Trophoblast cell (in vitro differentiated cells and primary cell): ENCODE data around the gene RNU11.

Experiments
- DNase-seq, 2 donors: peaks; one replicate each; pipeline ENCODE4 v3.0.0-alpha.2; 2016
- H2AFZ ChIP-seq: 2 replicates; pipeline ENCODE4 v1.6.1; 2013; ENCODE audit warnings: low read length, moderate library complexity, mild to moderate bottlenecking; ENCODE audit not compliant: insufficient read depth, poor library complexity
- H2AK5ac ChIP-seq: 2 replicates; pipeline ENCODE4 v1.6.1; 2013; ENCODE audit warnings: mild to moderate bottlenecking, low read length
- H2BK120ac ChIP-seq: 2 replicates; pipeline ENCODE4 v1.6.1; 2013; ENCODE audit warnings: low read length, mild to moderate bottlenecking, moderate library complexity; ENCODE audit not compliant: insufficient read depth, poor library complexity
- H2BK12ac ChIP-seq: 2 replicates; pipeline ENCODE4 v1.6.1; 2013; ENCODE audit warnings: mild to moderate bottlenecking, low read length, moderate library complexity
- H2BK5ac ChIP-seq: 2 replicates; pipeline ENCODE4 v1.6.1; 2013; ENCODE audit warnings: low read length, low read depth, moderate library complexity, mild to moderate bottlenecking; ENCODE audit not compliant: poor library complexity
- H3K14ac ChIP-seq: 2 replicates; pipeline ENCODE4 v1.6.1; 2013; ENCODE audit warnings: mild to moderate bottlenecking, low read length
- H3K18ac ChIP-seq: 2 replicates; pipeline ENCODE4 v1.6.1; 2013; ENCODE audit warnings: mild to moderate bottlenecking, low read length
- H3K23ac ChIP-seq: 2 replicates; pipeline ENCODE4 v1.6.1; 2013; ENCODE audit warnings: low read length
- H3K27ac ChIP-seq: 2 replicates; pipeline ENCODE4 v1.5.1; 2013; ENCODE audit warnings: low read depth, mild to moderate bottlenecking, inconsistent platforms, low read length, moderate library complexity
- H3K27me3 ChIP-seq: 2 replicates; pipeline ENCODE4 v1.6.1; 2013; ENCODE audit warnings: inconsistent platforms, mild to moderate bottlenecking, low read length, moderate library complexity; ENCODE audit not compliant: insufficient read depth
- H3K36me3 ChIP-seq, 2 experiments: 1 replicate in 1 of 2; 2 replicates in 1 of 2; pipeline ENCODE4 v1.6.1; 2013; ENCODE audit warnings: low read length in 2 of 2, mild to moderate bottlenecking in 2 of 2, moderate library complexity in 1 of 2; ENCODE audit not compliant: insufficient read depth in 2 of 2, control insufficient read depth in 1 of 2
- H3K4ac ChIP-seq: 2 replicates; pipeline ENCODE4 v1.6.1; 2013; ENCODE audit warnings: low read depth, mild to moderate bottlenecking, low read length, moderate library complexity
- H3K4me1 ChIP-seq, 2 experiments: 1 replicate in 1 of 2; 2 replicates in 1 of 2; pipeline ENCODE4 v1.6.1; 2013; ENCODE audit warnings: low read length in 2 of 2, mild to moderate bottlenecking in 2 of 2, moderate library complexity in 1 of 2; ENCODE audit not compliant: insufficient read depth in 2 of 2, control insufficient read depth in 1 of 2
- H3K4me2 ChIP-seq: 2 replicates; pipeline ENCODE4 v1.6.1; 2013; ENCODE audit warnings: inconsistent platforms, mild to moderate bottlenecking, low read length, moderate library complexity
- H3K4me3 ChIP-seq: 2 replicates; pipeline ENCODE4 v1.5.1; 2013; ENCODE audit warnings: mild to moderate bottlenecking, low read depth, low read length, inconsistent platforms
- H3K79me1 ChIP-seq: one replicate; pipeline ENCODE4 v1.6.1; 2013; ENCODE audit warnings: low read length
- H3K79me2 ChIP-seq: 2 replicates; pipeline ENCODE4 v1.6.1; 2013; ENCODE audit warnings: low read length, mild to moderate bottlenecking; ENCODE audit not compliant: control insufficient read depth, insufficient read depth, poor library complexity
- H3K9ac ChIP-seq: 2 replicates; pipeline ENCODE4 v1.6.1; 2013; ENCODE audit warnings: mild to moderate bottlenecking, low read length
- H3K9me3 ChIP-seq: 2 replicates; pipeline ENCODE4 v1.6.1; 2013; ENCODE audit warnings: low read depth, mild to moderate bottlenecking, control low read depth, inconsistent platforms, low read length; ENCODE audit not compliant: insufficient read depth
- H4K12ac ChIP-seq: 2 replicates; pipeline ENCODE4 v1.6.1; 2013; ENCODE audit warnings: low read depth, mild to moderate bottlenecking, low read length, moderate library complexity
- H4K8ac ChIP-seq: 2 replicates; pipeline ENCODE4 v1.6.1; 2013; ENCODE audit warnings: low read depth, mild to moderate bottlenecking, low read length, moderate library complexity
- H4K91ac ChIP-seq: one replicate; pipeline ENCODE4 v1.6.1; 2013; ENCODE audit warnings: low read depth, mild to moderate bottlenecking, low read length, moderate library complexity
- WGBS: extraction: QIAGEN DNeasy Blood & Tissue Kit; methylation state at CpG from one replicate; pipeline ENCODE4 v1.1.7; 2013; ENCODE audit warnings: missing lambda C conversion rate; ENCODE audit not compliant: insufficient read length, insufficient coverage; ENCODE audit errors: extremely low coverage; 5-methylcytosine and 5-hydroxymethylcytosine counted together

Gene RNU11

DNA sequence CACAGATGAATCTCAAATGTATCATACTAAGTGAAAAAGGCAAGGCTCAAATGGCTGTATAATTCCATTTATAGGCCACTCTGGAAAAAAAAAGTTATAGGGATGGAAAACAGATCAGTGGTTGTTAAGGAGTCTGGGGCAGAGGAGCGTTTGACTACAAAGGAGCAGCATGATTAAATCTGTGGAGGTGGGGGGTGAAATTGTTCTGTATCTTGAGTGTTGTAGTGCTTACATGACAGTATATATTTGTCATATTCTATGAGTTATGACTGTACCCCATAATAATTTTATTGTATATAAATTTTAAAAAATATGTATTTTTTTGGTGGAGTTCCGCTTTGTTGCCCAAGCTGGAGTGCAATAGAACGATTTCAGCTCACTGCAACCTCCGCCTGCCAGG is 15.8 kb upstream of the RNU11 start:
- DNase-seq: no peak
- Histone ChIP-seq H3K4me2 (no peak overlapping the region), H3K9ac (no peak overlapping the region), H2AK5ac (no peak overlapping the region), H3K79me2 (no peaks in the 10 kb centered on the region), H3K36me3 (peaks cover 0 to 2% of the 10 kb centered on the region in 2 experiments), H3K4me3 (no peak overlapping the region), H2BK120ac (no peak overlapping the region), H3K14ac (no peak overlapping the region), H3K4ac (no peak overlapping the region), H3K27ac (no peak overlapping the region), H3K79me1 (no peaks in the 10 kb centered on the region), H4K12ac (no peak overlapping the region), H4K8ac (no peak overlapping the region), H4K91ac (no peak overlapping the region), H3K18ac (no peak overlapping the region), H2AFZ (no peak overlapping the region), H3K23ac (no peak overlapping the region), H3K9me3 (no peaks in the 10 kb centered on the region), H3K27me3 (no peaks in the 10 kb centered on the region), H2BK5ac (no peak overlapping the region), H2BK12ac (no peak overlapping the region), H3K4me1 (no peaks in the 10 kb centered on the region)
- no CpG with 5 or more reads among the region's 4 CpGs for WGBS

DNA sequence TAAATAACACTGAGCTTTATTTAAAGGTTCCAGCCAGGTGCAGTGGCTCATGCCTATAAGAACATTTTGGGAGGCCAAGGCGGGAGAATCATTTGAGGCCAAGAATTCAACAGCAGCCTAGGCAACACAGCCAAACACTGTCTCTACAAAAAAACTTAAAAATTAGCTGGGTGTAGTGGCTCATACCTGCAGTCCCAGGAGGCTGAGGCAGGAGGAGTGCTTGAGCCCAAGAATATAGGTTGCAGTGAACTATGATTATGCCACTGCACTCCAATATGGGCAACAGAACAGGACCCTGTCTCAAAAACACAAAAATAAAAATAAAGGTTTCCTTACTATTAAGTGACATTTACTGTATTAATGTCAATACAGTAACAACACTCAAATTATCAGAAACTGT is 7.6 kb upstream of the RNU11 start:
- peaks cover 5 to 7% of the 10 kb centered on the region in 2 experiments for H3K4me1 ChIP-seq
- no peak overlapping the region for H2BK12ac ChIP-seq
- no peaks in the 10 kb centered on the region for H3K27me3 ChIP-seq
- DNase-seq: peak in 1 of 2 donors; percentile 33
- WGBS: no CpG with 5 or more reads among the region's 1 CpG
- no peaks in the 10 kb centered on the region for H3K9me3 ChIP-seq
- H3K9ac ChIP-seq: no peak overlapping the region
- H3K27ac ChIP-seq: no peak overlapping the region
- no peak overlapping the region for H4K12ac ChIP-seq
- no peak overlapping the region for H2BK5ac ChIP-seq
- H4K91ac ChIP-seq: no peak overlapping the region
- peaks cover 10% of the 10 kb centered on the region for H3K79me2 ChIP-seq
- no peak overlapping the region for H2AK5ac ChIP-seq
- H3K4me2 ChIP-seq: no peak overlapping the region
- H3K4ac ChIP-seq: no peak overlapping the region
- H3K23ac ChIP-seq: no peak overlapping the region
- no peaks in the 10 kb centered on the region for H3K36me3 ChIP-seq
- H2BK120ac ChIP-seq: no peak overlapping the region
- no peak overlapping the region for H4K8ac ChIP-seq
- H2AFZ ChIP-seq: no peak overlapping the region
- no peak overlapping the region for H3K4me3 ChIP-seq
- peaks cover 11% of the 10 kb centered on the region for H3K79me1 ChIP-seq
- no peak overlapping the region for H3K14ac ChIP-seq
- no peak overlapping the region for H3K18ac ChIP-seq

DNA sequence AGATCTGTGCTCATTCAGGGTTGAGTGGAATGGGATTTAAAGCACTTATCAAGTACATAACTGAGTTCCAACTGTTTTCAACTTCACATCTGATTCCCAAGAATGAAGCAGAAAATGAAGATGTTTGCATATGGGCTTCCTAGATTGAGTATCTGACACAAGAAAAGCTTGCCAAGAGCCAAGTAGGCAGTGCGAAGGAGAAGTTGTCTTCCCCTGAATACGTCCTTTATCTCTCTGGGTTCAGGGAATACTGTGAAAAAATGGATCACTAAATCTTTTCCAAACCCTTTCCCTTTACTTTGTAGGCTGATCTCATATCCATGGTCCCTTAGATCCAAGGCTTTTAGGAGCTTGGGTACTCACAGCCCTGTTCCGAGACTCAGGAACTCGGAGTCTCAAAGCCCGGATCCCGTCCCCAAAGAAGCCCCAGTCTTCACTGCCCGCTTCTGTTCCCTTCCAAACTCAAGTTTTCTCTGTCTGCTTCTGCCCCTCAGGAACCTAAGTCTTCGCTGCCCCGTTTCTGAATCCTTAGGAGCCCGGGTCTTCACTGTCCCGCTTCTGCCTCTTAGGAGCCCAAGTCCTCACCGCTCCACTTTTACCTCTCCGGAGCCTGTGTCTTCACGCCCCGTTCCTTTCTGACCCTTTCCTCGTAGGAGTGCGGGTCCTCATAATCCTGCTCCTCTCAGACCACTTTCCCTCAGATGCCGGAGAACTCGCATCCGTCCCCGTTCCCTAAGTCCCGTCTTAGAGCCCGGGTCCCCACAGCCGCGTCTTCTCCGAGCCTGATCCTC is 6.1 kb upstream of the RNU11 start:
- Histone ChIP-seq H3K18ac (peak overlapping the region; percentile 97), H3K4me1 (peaks cover 5 to 8% of the 10 kb centered on the region in 2 experiments), H2AK5ac (peak overlapping the region; percentile 71), H3K79me2 (peaks cover 10% of the 10 kb centered on the region), H4K8ac (peak overlapping the region; percentile 98), H3K27ac (peak overlapping the region; percentile 88), H2BK12ac (peak overlapping the region; percentile 35), H2BK5ac (peak overlapping the region; percentile 88), H3K36me3 (no peaks in the 10 kb centered on the region), H3K27me3 (no peaks in the 10 kb centered on the region), H4K91ac (peak overlapping the region; percentile 79), H3K4me3 (peak overlapping the region; percentile 83), H3K79me1 (peaks cover 11% of the 10 kb centered on the region), H2AFZ (peak overlapping the region; percentile 93), H3K9ac (peak overlapping the region; percentile 86), H3K4me2 (peak overlapping the region; percentile 73), H3K9me3 (no peaks in the 10 kb centered on the region), H2BK120ac (peak overlapping the region; percentile 86), H3K4ac (peak overlapping the region; percentile 85), H3K14ac (peak overlapping the region; percentile 97), H3K23ac (no peak overlapping the region), H4K12ac (peak overlapping the region; percentile 95)
- DNase-seq: peak; percentile 4 to 34
- WGBS: no CpG with 5 or more reads among the region's 26 CpGs

DNA sequence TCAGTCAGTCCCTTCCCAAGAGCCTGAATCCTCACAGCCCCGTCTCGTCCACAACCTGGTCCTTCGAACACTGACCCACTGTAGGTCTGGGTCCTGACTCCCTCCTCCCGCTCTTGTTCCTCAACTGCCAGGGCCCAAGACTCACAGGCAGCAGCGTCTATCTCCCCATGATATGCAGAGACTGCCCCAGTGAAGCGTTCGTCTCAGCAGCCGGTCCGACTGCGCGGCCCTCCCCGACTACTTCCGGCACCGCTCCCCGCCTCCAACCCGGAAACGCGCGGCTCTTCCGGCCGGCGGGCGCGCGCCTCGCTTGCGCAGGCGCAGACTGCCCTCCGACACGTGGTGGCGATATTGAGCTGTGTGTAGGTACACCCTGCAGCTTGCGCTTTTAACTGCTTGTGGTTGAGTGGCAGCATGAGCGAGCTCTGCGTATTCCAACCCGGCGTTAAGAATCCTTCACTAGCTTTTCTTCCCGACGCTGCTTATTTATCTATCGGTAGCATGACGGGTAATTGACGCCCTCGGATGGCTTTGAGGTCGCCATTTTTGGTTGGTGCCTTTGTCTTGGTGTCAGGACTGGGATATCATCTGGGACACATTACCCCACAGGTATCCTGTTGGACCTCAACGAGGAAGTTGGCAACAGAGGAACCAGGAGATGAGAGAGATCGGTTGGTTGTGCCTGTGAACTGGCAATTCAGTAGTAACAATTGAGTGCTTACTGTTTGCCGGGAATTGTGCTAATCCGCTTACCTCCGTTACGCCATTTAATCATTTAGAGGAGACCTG is 5.4 kb upstream of the RNU11 start, which contains the start of gene TAF12:
TAF12 (minus strand) TSS at position 221 of the 789 bp plus-strand sequence. CDS start 20,986 bp downstream, outside the sequence.
- Histone ChIP-seq H3K14ac (peak within 1 kb of the TSS; percentile 97), H4K91ac (peak within 1 kb of the TSS; percentile 88), H3K27ac (peak within 1 kb of the TSS; percentile 88), H3K23ac (no peak within 1 kb of the TSS), H3K4me2 (peak within 1 kb of the TSS; percentile 87), H3K18ac (peak within 1 kb of the TSS; percentile 97), H3K9me3 (no peaks in the 10 kb centered on the region), H3K79me1 (peaks cover 13% of the 10 kb centered on the region), H2AK5ac (peak within 1 kb of the TSS; percentile 71), H2BK12ac (peak within 1 kb of the TSS; percentile 35), H3K36me3 (no peaks in the 10 kb centered on the region), H2AFZ (peak within 1 kb of the TSS; percentile 93), H3K4me3 (peak within 1 kb of the TSS; percentile 83), H3K4me1 (peaks cover 5 to 8% of the 10 kb centered on the region in 2 experiments), H3K9ac (peak within 1 kb of the TSS; percentile 86), H2BK5ac (peak within 1 kb of the TSS; percentile 88), H4K12ac (peak within 1 kb of the TSS; percentile 95), H4K8ac (peak within 1 kb of the TSS; percentile 98), H3K79me2 (peaks cover 10% of the 10 kb centered on the region), H2BK120ac (peak within 1 kb of the TSS; percentile 86), H3K27me3 (no peaks in the 10 kb centered on the region), H3K4ac (peak within 1 kb of the TSS; percentile 85)
- no CpG with 5 or more reads among the region's 49 CpGs for WGBS
- DNase-seq: peak; percentile 97 to 98
